ENCODE results near the gene CCZ1B. TPM values are rescaled to one million over a fixed set of nuclear protein-coding genes. Genes with fewer than 3 reads are reported as not detected.

CCZ1B gene
- 54.7 TPM for total RNA-seq

DNA sequence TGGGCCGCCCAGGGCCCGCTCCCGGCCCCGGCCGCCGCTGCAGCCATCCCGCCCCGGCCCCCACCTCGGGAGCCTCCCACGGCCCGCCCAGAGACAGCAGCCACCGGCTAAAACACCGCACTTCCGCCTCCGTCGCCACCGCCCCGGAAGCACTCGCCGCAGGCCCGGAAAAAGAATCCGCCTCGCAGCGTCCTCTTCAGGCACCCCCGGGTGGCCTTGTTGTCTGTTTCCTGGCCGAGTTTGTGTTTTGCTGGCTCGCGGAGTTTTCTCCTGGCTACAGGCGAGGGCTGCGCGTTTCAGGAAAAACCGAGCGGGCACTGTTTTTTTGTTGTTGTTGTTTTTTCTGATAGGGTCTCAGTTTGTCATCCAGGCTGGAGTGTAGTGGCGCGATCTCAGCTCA is at the start of gene CCZ1B:
Gene CCZ1B (minus strand): TSS at position 125 of the 400 bp plus-strand sequence. CDS start 78 bp downstream, at position 47.

DNA sequence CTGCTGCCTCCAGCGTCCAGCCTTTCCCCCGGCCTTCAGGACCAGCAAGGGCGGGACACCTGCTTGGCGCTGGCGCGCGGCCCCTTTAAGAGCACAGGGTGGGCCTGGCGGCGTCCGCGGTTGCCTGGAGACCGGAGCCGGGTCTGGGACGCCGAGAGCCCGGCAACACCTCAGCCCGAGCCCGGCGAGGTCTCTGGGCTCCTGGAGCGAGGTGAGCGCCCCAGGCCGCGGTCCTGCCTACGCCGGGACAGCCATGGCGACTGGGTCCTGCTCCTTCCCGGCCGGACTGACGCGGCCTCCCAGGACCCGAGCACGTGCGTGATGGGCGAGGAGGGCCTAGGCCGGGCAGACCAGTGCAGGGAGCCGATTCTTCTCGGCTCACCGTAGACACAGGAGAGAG is 72.1 kb downstream of the CCZ1B start, which contains the start of gene RSPH10B2:
Gene RSPH10B2 (plus strand): TSS at position 140 of the 400 bp plus-strand sequence. CDS start 3,575 bp downstream, outside the sequence.

Other genes with a start within 250 kb of the CCZ1B start
- gene ZDHHC4, start 248.8 kb downstream of the CCZ1B start, total RNA-seq: 62.4 TPM
- gene INTS15, start 236.3 kb downstream of the CCZ1B start, total RNA-seq: 30.8 TPM
- gene ZNF853, start 210.7 kb downstream of the CCZ1B start, total RNA-seq: 16.8 TPM
- gene ZNF316, start 189.0 kb downstream of the CCZ1B start, total RNA-seq: 31.5 TPM
- gene ZNF12, start 119.3 kb downstream of the CCZ1B start, total RNA-seq: 27.8 TPM
- 0.53 TPM for gene RSPH10B2, start 72.2 kb downstream of the CCZ1B start, total RNA-seq